Ishikawa (cell line): ENCODE measurements around the gene RASD2.

Source experiments
- CEBPB ChIP-seq: IDR thresholded peaks from 2 replicates; pipeline ENCODE4 v1.6.1; 2012
- CREB1 ChIP-seq: IDR thresholded peaks from 2 replicates; pipeline ENCODE4 v1.6.1; 2012; ENCODE audit warnings: low read depth
- EGR1 ChIP-seq: IDR thresholded peaks from 2 replicates; pipeline ENCODE4 v1.6.1; 2012
- EP300 ChIP-seq: IDR thresholded peaks from 2 replicates; pipeline ENCODE4 v1.6.1; 2012; ENCODE audit warnings: borderline replicate concordance
- FOXM1 ChIP-seq: IDR thresholded peaks from 2 replicates; pipeline ENCODE4 v1.6.1; 2012; ENCODE audit warnings: low read depth, borderline replicate concordance
- NFIC ChIP-seq: IDR thresholded peaks from 2 replicates; pipeline ENCODE4 v1.6.1; 2012
- RAD21 ChIP-seq: IDR thresholded peaks from 2 replicates; pipeline ENCODE4 v1.6.1; 2012; ENCODE audit warnings: low read depth
- TAF1 ChIP-seq: IDR thresholded peaks from 2 replicates; pipeline ENCODE4 v1.6.1; 2012; ENCODE audit warnings: low read depth, mild to moderate bottlenecking
- TCF12 ChIP-seq: IDR thresholded peaks from 2 replicates; pipeline ENCODE4 v1.6.1; 2012; ENCODE audit warnings: low read depth
- TEAD4 ChIP-seq: IDR thresholded peaks from 2 replicates; pipeline ENCODE4 v1.6.1; 2012
- YY1 ChIP-seq: IDR thresholded peaks from 2 replicates; pipeline ENCODE4 v1.6.1; 2012; ENCODE audit warnings: low read depth
- ZBTB7A ChIP-seq: IDR thresholded peaks from 2 replicates; pipeline ENCODE4 v1.6.1; 2012; ENCODE audit warnings: low read depth
- TF ChIP-seq, protein P1 (sequence below): IDR thresholded peaks from 2 replicates; pipeline ENCODE4 v1.6.1; 2012; ENCODE audit warnings: low read depth, mild to moderate bottlenecking
- TF ChIP-seq, protein P2 (sequence below): IDR thresholded peaks from 2 replicates; pipeline ENCODE4 v1.6.1; 2012
- TF ChIP-seq, protein P3 (sequence below): IDR thresholded peaks from 2 replicates; pipeline ENCODE4 v1.6.1; 2012

The RASD2 gene

DNA sequence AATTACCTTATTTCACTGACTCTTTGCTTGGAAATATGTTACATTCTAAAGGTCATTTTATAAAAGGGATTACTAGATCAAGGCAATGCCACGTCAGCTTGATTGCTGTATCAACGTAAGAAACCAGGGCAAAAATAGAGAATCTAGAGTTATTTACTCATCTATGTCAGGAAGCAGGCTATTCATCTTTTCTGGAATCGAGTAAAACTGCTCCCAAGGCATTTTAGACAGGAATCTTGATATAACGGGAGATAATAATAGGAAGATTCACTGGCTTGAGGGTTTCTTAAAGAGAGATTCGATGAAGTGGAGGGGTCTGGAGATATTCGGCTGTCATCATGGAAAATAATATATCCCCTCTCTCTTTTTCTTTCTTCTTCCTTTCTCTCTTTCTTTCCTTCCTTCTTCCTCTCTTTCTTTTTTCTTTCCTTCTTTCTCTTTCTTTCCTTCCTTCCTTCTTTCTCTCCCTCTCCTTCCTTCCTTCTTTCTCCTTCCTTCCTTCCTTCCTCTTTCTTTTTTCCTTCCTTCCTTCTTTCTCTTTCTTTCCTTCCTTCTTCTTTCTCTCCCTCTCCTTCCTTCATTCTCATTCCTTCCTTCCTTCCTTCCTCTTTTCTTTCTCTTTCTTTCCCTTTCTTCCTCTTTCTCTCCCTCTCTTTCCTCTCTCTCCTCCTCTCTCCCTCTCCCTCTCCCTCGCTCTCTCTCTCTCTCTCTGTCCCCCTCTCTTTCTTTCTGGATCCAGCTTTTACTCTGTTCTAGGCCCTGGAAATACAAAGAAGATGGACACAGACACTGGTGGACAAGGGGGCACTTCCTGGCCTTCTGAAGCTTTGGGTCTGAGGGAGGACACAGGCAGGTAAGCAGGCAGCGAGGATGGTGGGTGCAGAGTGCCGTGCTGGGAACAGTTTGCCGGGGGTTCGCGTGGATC is 18.1 kb upstream of the RASD2 start:
- TF ChIP-seq ZBTB7A (no peak), CREB1 (no peak), TAF1 (no peak), RAD21 (no peak), FOXM1 (no peak), NFIC (no peak), TEAD4 (no peak), EGR1 (no peak), YY1 (no peak)
- TF ChIP-seq, protein P1, sequence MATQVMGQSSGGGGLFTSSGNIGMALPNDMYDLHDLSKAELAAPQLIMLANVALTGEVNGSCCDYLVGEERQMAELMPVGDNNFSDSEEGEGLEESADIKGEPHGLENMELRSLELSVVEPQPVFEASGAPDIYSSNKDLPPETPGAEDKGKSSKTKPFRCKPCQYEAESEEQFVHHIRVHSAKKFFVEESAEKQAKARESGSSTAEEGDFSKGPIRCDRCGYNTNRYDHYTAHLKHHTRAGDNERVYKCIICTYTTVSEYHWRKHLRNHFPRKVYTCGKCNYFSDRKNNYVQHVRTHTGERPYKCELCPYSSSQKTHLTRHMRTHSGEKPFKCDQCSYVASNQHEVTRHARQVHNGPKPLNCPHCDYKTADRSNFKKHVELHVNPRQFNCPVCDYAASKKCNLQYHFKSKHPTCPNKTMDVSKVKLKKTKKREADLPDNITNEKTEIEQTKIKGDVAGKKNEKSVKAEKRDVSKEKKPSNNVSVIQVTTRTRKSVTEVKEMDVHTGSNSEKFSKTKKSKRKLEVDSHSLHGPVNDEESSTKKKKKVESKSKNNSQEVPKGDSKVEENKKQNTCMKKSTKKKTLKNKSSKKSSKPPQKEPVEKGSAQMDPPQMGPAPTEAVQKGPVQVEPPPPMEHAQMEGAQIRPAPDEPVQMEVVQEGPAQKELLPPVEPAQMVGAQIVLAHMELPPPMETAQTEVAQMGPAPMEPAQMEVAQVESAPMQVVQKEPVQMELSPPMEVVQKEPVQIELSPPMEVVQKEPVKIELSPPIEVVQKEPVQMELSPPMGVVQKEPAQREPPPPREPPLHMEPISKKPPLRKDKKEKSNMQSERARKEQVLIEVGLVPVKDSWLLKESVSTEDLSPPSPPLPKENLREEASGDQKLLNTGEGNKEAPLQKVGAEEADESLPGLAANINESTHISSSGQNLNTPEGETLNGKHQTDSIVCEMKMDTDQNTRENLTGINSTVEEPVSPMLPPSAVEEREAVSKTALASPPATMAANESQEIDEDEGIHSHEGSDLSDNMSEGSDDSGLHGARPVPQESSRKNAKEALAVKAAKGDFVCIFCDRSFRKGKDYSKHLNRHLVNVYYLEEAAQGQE: no peak
- TF ChIP-seq, protein P2, sequence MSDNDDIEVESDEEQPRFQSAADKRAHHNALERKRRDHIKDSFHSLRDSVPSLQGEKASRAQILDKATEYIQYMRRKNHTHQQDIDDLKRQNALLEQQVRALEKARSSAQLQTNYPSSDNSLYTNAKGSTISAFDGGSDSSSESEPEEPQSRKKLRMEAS: no peak
- TF ChIP-seq, protein P3, sequence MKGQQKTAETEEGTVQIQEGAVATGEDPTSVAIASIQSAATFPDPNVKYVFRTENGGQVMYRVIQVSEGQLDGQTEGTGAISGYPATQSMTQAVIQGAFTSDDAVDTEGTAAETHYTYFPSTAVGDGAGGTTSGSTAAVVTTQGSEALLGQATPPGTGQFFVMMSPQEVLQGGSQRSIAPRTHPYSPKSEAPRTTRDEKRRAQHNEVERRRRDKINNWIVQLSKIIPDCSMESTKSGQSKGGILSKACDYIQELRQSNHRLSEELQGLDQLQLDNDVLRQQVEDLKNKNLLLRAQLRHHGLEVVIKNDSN: no peak

DNA sequence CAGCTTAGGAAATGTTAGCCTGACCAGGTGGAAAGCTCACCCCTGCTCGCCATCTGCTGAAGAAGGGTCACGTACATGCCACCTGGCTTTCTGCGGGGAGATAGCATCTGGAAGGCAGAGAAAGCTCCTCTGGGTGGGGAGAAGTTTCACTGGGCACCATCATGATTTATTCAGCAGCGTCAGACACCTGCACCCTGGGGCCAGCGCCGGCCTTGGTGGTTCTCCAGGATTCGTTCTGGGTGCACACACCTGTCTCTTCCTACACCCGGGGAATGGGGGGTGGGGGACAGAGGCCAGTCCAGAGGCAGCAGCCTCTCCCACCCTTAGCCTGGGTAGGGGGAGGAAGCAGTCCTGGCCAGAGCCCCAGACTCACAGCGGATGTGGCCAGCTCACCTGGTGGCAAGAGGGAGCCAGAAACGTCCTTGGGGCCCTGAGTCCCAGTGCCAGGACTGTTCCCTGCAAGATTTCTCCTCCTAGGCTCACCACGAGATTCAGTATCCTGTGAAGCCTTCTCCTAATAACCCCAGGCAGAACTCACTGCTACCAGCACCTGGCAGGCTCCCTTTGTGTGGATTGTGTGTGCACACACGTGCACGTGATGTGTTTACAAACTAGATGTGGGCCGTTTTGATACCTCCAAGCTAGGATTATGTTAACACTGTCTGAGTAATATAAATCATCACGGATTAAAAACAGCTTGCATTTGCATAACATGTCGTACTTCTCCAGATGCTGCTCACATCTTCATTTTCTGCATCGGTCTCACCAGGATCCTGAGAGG is 17.3 kb upstream of the RASD2 start:
- TF ChIP-seq, protein P2: no peak

DNA sequence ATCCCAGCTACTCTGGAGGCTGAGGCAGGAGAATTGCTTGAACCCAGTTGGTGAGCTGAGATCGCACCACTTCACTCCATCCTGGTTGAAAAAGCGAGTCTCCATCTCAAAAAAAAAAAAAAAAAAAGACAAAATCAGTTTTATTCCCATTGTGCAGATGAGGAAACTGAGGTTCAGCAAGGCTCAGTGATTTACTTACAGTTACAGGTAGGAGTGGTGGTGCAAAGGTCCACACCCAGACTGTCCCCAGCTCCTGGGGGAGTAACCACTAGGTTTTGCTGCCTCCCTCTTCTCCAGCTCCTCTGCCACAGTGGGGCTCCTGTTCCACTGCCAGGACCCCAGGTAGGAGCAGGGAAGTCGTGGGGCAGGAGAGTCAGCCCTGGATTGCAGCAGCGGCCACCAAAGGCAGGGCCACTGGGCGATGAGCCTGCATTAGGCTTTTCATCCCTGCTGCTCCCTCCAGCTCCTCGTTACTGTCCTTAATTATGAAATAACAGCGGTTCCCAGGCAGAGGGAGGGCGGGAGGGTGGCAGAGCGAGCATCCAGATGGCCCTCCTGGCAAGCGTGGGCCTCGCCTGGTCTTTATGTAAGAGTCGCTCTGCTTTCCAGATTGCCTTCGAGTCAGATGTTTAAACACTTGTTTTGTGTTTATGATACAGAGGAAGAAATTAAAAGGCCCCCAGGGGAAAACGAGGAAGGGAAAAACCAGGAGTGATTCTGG is 15.5 kb upstream of the RASD2 start:
- no peak for TF ChIP-seq FOXM1
- TF ChIP-seq RAD21: no peak
- TF ChIP-seq TCF12: no peak
- TF ChIP-seq CREB1: no peak
- no peak for TF ChIP-seq EGR1
- no peak for TF ChIP-seq TAF1
- TF ChIP-seq, protein P1: no peak
- no peak for TF ChIP-seq ZBTB7A
- TF ChIP-seq, protein P2: no peak
- TF ChIP-seq, protein P3: no peak
- no peak for TF ChIP-seq CEBPB
- TF ChIP-seq YY1: no peak
- no peak for TF ChIP-seq TEAD4
- no peak for TF ChIP-seq NFIC
- no peak for TF ChIP-seq EP300

DNA sequence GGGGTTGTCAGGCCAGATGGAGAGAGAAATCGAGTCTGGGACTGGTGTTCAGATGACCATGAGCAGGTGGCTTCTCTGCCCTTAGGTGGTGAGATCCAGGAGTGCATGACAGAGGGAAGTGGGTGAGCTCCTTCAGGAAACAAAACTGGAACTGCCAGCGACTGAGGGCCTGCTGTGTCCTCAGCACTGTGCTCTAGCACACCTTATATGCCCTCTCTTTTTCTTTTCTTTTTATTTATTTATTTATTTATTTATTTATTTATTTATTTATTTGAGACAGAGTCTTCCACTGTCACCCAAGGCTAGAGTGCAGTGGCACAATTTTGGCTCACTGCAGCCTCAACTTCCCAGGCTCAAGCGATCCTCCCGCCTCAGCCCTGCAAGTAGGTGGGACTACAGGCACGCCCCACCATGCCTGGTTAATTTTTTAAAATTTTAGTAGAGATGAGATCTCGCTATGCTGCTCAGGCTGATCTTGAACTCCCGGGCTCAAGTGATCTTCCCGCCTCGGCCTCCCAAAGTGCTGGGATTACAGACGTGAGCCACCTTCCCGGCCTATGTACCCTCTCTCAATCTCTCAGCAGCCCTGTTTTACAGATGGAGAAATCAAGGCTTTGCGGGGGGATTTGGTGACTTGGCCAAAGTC is 14.8 kb upstream of the RASD2 start:
- TF ChIP-seq NFIC (no peak), ZBTB7A (no peak), EGR1 (no peak), TCF12 (no peak), RAD21 (no peak), YY1 (no peak)
- TF ChIP-seq, protein P1: no peak
- TF ChIP-seq, protein P3: no peak
